ENCODE results near the gene AP5Z1.

AP5Z1 gene

GRCh38 chr7:4808565-4808964 lies 33.1 kb downstream of the AP5Z1 start:
- in situ Hi-C loops (cut with HindIII; ENCODE audit: low sequenced_read_pairs) = no loop called here
- no peak for TF ChIP-seq CTCF (IDR thresholded peaks at IDR 0.05; ENCODE audit: low read depth, low read length)
- H3K4me3 ChIP-seq (ENCODE audit: low read depth, low read length) = no peak overlapping the region
- no peak for DNase-seq (ENCODE audit: low read depth, low spot score)

- no peak for DNase-seq (ENCODE audit: low read depth, low spot score)
- no peak overlapping the region for H3K4me3 ChIP-seq (ENCODE audit: low read depth, low read length)
- in situ Hi-C loops (cut with HindIII; ENCODE audit: low sequenced_read_pairs) = no loop called here
- TF ChIP-seq CTCF (IDR thresholded peaks at IDR 0.05; ENCODE audit: low read depth, low read length) = no peak
Observed at GRCh38 chr7:4809091-4809591, 33.7 kb downstream of the AP5Z1 start.

DNA sequence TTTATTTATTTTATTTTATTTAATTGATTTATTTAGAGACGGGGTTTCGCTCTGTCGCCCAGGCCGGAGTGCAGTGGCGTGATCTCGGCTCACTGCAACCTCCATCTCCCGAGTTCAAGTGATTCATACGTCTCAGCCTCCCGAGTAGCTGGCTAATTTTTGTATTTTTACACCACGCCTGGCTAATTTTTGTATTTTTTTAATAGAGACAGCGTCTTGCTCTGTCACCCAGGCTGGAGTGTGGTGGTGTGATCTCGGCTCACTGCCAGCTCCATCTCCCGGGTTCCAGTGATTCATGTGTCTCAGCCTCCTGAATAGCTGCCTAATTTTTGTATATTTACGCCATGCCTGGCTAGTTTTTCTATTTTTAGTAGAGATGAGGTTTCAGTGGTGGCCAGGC lies 34.2 kb downstream of the AP5Z1 start:
- TF ChIP-seq CTCF (IDR thresholded peaks at IDR 0.05; ENCODE audit: low read depth, low read length) = no peak
- DNase-seq (ENCODE audit: low read depth, low spot score) = no peak
- in situ Hi-C loops (cut with HindIII; ENCODE audit: low sequenced_read_pairs) = no loop called here
- no peak overlapping the region for H3K4me3 ChIP-seq (ENCODE audit: low read depth, low read length)

GRCh38 chr7:4814433-4814832 lies 39.0 kb downstream of the AP5Z1 start:
- H3K4me3 ChIP-seq (ENCODE audit: low read depth, low read length) = no peak overlapping the region
- in situ Hi-C loops (cut with HindIII; ENCODE audit: low sequenced_read_pairs) = no loop called here
- no peak for TF ChIP-seq CTCF (IDR thresholded peaks at IDR 0.05; ENCODE audit: low read depth, low read length)

GRCh38 chr7:4815121-4815520 lies 39.7 kb downstream of the AP5Z1 start:
- no peak for DNase-seq (ENCODE audit: low read depth, low spot score)
- in situ Hi-C loops (cut with HindIII; ENCODE audit: low sequenced_read_pairs) = no loop called here
- no peak for TF ChIP-seq CTCF (IDR thresholded peaks at IDR 0.05; ENCODE audit: low read depth, low read length)
- H3K4me3 ChIP-seq (ENCODE audit: low read depth, low read length) = no peak overlapping the region

More at GRCh38 chr7:4814433-4814832, 39.0 kb downstream of the AP5Z1 start:
- DNase-seq (ENCODE audit: low read depth, low spot score) = no peak

- no peak for TF ChIP-seq CTCF (IDR thresholded peaks at IDR 0.05; ENCODE audit: low read depth, low read length)
- DNase-seq (ENCODE audit: low read depth, low spot score) = no peak
- no peak overlapping the region for H3K4me3 ChIP-seq (ENCODE audit: low read depth, low read length)
- in situ Hi-C loops (cut with HindIII; ENCODE audit: low sequenced_read_pairs) = no loop called here
Observed at GRCh38 chr7:4815609-4816418, 40.4 kb downstream of the AP5Z1 start.

All from astrocyte of the spinal cord (primary cell).